ENCODE data around the gene WDR31.

Gene WDR31

GRCh38 chr9:113290052-113290607, 49.9 kb downstream of the WDR31 start:
- no peak for DNase-seq

DNA sequence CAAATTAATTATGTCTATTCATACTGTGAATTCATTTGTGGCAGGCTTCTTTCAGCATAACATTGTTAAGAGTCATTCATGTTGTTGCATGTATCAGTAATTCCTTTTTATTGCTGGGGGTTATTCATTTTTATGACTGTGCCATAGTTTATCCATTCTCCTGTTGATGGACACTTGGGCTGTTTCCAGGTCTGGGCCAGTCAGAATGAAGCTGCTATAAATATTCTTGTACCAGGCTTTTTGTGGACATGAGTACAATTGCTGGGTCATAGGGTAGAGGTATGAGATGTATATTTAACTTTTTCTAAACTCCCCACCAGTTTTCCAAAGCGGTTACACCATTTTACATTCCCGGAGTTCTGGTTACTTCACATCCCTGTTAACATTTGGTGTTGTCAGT, 51.0 kb downstream of the WDR31 start:
- DNase-seq: no peak

GRCh38 chr9:113281356-113281755, 58.7 kb downstream of the WDR31 start:
- no peak for DNase-seq

DNA sequence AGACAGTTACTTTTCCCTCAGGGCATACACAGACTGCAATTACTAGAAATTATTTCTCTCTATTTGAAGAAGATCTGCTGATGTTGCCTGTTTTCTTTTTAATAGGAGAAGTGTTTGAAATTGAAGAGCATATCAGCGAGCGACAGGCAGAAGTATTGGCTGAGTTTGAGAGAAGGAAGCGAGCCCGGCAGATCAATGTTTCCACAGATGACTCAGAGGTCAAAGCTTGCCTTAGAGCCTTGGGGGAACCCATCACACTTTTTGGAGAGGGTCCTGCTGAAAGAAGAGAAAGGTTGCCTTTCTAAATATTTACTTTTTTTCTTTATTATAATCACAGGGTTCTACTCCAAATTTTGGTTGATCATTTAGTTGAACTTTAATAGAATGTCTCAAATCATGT, 61.2 kb downstream of the WDR31 start:
- DNase-seq: no peak

DNA sequence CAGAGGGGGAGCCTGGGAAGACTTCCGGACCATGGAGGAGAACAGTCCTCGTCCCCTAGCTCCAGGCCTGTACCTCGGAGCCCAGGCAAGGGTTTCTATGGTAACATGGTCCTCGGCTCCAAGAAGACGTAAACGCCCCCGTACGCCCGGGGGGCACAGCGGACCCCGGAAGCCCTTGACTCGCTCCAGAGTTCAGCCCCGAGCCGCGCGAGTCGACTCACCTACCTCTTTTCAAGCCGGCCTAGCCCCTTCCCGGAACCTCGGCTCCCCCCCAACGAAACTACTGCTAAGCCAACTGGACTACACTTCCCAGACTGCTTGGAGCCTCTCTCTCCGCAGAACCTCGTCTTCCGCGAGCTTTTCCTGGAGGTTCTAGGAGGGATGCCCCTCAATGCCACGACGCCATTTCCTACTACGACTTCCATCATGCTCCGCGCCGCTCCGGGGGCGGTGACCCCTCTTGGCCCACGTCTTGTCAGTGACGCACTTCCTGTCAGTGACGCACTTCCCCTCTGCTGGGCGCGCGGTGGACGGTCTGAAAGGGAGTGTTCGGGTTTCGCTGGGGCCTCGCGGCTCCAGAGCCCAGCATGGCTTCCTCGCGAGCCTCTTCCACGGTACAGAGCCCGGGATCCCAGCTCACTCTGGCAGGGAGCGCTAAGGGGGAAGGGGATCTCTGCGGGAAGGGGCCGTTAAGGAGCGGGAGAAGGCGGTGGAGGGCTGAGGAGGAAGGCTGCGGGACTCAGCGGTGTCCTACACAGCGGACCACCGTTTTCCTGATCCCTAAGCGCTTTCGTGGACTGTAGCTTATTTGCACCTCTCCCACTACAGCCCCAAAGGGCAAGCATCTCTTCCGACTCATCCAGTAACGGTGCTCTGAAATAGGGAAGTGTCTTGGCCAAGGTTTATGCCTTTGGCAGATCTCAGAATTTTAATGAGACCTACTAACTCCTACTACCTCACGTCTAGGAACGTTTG, 64.6 kb downstream of the WDR31 start, which contains the start of the genes CDC26 and PRPF4:
CDC26 (minus strand) TSS at position 416 of the 975 bp plus-strand sequence. CDS start 3,065 bp downstream, outside the sequence.
PRPF4 (plus strand) TSS at position 502 of the 975 bp plus-strand sequence; CDS start at position 588, 86 bp downstream.
- DNase-seq: peak; percentile 92

DNA sequence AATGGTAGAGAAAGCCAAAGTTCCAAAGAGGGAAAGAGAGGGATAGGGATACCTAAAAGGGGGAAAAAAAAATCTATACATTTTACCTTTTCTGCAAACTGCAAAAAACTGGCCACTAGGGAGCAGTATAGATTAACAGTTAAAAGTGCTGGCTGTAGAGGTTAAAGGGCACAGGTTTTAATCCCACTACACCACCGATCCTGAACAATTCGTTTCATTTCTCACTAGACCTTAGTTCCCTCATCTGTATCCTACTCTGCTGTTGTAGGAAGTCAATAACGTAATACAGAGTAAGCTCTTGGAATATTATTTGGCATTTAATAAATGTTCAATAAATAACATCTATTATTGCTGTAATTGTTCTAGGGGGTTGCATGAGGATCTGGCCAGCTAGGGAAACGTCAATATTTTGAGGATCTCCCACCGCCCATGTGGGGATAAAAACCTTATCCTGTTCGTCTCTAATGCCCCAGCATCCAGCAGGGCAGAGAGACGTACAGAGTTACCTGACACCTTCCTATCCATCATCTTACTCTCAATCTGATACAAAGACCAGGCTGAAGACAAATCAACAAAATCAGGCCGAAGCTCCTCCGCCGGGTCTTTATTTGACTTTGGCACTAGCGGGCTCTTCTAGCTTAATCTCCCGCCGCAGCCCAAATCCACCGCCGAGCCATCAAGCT, 65.5 kb downstream of the WDR31 start:
- peak; percentile 54 for DNase-seq

DNA sequence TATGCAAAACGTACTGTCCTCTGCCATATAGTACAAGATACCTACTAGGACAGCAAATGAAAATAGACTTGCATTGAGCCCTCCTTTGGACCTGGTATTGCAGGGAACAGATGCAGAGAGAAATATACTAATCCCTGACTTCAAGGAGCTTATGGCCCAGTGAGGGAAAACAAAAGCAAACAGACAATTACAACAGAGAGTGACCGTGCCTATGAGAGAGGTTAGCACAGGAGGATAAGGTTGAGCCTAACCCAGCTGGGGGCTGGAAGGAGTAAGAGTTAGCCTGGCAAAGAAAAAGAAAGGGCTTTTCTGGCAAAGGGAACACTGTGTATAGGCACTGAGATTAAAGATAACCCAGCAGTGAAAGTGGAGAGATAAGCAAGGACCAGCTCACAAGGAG, 70.2 kb downstream of the WDR31 start:
- DNase-seq: no peak

DNA sequence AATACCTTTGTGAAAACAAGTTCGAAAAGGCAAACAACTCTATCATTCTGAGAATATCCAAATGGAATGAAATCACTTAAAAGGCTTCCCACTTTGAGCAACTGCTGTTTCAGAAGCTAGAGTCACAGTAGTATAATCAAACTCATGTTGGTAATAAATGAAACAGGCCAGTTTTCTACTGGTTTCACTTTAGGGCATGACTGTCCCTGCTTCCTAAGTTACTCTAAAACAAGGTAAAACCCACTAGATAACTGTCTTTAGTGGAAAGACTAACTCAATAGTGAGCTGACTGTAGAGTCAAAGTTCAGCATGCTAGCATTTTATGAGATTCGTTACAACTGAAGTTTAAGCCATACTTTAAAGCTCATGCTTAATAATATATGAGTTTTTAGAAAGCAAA, 70.7 kb downstream of the WDR31 start:
- no peak for DNase-seq

DNA sequence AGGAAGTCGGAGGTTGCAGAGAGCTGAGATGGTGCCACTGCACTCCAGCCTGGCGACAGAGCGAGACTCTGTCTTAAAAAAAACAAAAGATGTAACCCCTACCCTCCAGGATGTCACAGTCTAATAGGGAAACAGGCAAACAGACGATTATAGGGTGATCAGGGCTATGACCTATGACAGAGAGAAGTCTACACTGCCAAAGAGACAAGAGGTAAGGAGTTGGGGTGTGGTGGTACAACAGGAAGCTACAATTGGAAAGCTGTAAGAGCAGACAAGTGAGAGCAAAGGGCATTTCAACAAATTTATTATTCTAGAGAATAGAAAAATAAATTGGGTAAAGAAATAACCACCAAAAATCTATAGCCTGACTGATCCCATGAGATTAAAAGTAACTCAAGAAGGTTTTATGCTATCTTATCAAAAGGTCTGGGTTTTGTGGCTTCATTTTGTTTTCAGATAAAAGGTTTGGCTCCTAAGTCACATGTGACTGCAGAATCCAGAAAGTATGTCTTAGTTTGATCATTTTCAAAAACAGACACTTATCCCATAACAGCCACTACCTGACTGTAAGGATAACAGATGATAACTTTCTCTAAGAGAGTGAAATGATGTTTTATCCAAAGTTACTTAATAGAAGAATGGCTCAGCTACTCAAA, 72.0 kb downstream of the WDR31 start:
- no peak for DNase-seq

- no peak for DNase-seq
Observed at GRCh38 chr9:113266174-113266573, 73.9 kb downstream of the WDR31 start.
